IgD-negative memory B cell (primary cell): ENCODE results near the gene FAM3B. TPM values are rescaled to one million over a fixed set of nuclear protein-coding genes. Genes with fewer than 3 reads are reported as not detected.

Experiments used
- H3K27ac Mint-ChIP-seq, 3 donors: one replicate each; pipeline ENCODE4 v1.8.0; 2020 to 2022; ENCODE audit warnings: mild to moderate bottlenecking in 3 of 3, mixed read lengths in 3 of 3, moderate library complexity in 1 of 3
- H3K27me3 Mint-ChIP-seq: one replicate; pipeline ENCODE4 v1.8.0; 2021; ENCODE audit warnings: mixed read lengths
- H3K36me3 Mint-ChIP-seq: one replicate; pipeline ENCODE4 v1.8.0; 2020; ENCODE audit warnings: mild to moderate bottlenecking, mixed read lengths
- H3K4me1 Mint-ChIP-seq, 3 donors: one replicate each; pipeline ENCODE4 v1.8.0; 2020 to 2022; ENCODE audit warnings: mixed read lengths in 3 of 3, mild to moderate bottlenecking in 1 of 3
- H3K4me3 Mint-ChIP-seq, 4 donors: one replicate each; pipeline ENCODE4 v1.8.0; 2020 to 2022; ENCODE audit warnings: mild to moderate bottlenecking in 4 of 4, mixed read lengths in 4 of 4, moderate library complexity in 3 of 4
- H3K9me3 Mint-ChIP-seq, 3 donors: one replicate each; pipeline ENCODE4 v1.8.0; 2020 to 2021; ENCODE audit warnings: mixed read lengths in 3 of 3, mild to moderate bottlenecking in 1 of 3
- polyA plus RNA-seq: library from polyadenylated mRNA; unstranded; fragments of 300-500 nt; fragmentation: Illumina TruSeq; gene quantifications from one replicate; pipeline ENCODE4 v1.2.3, GENCODE V29; 2021

The FAM3B gene
- polyA plus RNA-seq, 1 donor from 2014 or later = not detected

- H3K36me3 Mint-ChIP-seq = peaks cover 27% of the 10 kb centered on the region
- H3K4me3 Mint-ChIP-seq = no peak overlapping the region
- H3K27me3 Mint-ChIP-seq = no peaks in the 10 kb centered on the region
- no peaks in the 10 kb centered on the region for H3K9me3 Mint-ChIP-seq
- no peak overlapping the region for H3K27ac Mint-ChIP-seq
- H3K4me1 Mint-ChIP-seq = peaks cover 5% of the 10 kb centered on the region in 3 donors
These were observed 85.6 kb downstream of the FAM3B start for GRCh38 chr21:41402231-41402630.

- no peaks in the 10 kb centered on the region for H3K9me3 Mint-ChIP-seq
- H3K27ac Mint-ChIP-seq = no peak overlapping the region
- H3K4me3 Mint-ChIP-seq = no peak overlapping the region
- H3K27me3 Mint-ChIP-seq = no peaks in the 10 kb centered on the region
- H3K36me3 Mint-ChIP-seq = peaks cover 28% of the 10 kb centered on the region
- H3K4me1 Mint-ChIP-seq = no peaks in the 10 kb centered on the region
These were observed 86.2 kb downstream of the FAM3B start for GRCh38 chr21:41402796-41403195.

- peaks cover 33% of the 10 kb centered on the region for H3K36me3 Mint-ChIP-seq
These were observed 86.7 kb downstream of the FAM3B start for GRCh38 chr21:41403331-41403730.

GRCh38 chr21:41403966-41404365 is 87.4 kb downstream of the FAM3B start:
- H3K27me3 Mint-ChIP-seq = no peaks in the 10 kb centered on the region
- H3K4me3 Mint-ChIP-seq = no peak overlapping the region
- peaks cover 33% of the 10 kb centered on the region for H3K36me3 Mint-ChIP-seq

More at GRCh38 chr21:41403331-41403730, 86.7 kb downstream of the FAM3B start:
- Mint-ChIP-seq H3K4me1 (no peaks in the 10 kb centered on the region), H3K27me3 (no peaks in the 10 kb centered on the region), H3K27ac (no peak overlapping the region), H3K4me3 (no peak overlapping the region), H3K9me3 (no peaks in the 10 kb centered on the region)

GRCh38 chr21:41405321-41405720 is 88.7 kb downstream of the FAM3B start:
- Mint-ChIP-seq H3K27me3 (no peaks in the 10 kb centered on the region), H3K27ac (no peak overlapping the region), H3K9me3 (no peaks in the 10 kb centered on the region), H3K4me1 (no peaks in the 10 kb centered on the region), H3K4me3 (no peak overlapping the region), H3K36me3 (peaks cover 37% of the 10 kb centered on the region)

More at GRCh38 chr21:41403966-41404365, 87.4 kb downstream of the FAM3B start:
- Mint-ChIP-seq H3K4me1 (no peaks in the 10 kb centered on the region), H3K27ac (no peak overlapping the region), H3K9me3 (no peaks in the 10 kb centered on the region)

GRCh38 chr21:41406340-41406739 is 89.7 kb downstream of the FAM3B start:
- H3K4me3 Mint-ChIP-seq = no peak overlapping the region
- peaks cover 34% of the 10 kb centered on the region for H3K36me3 Mint-ChIP-seq
- H3K9me3 Mint-ChIP-seq = peaks cover 0 to 2% (median 0%) of the 10 kb centered on the region in 3 donors
- H3K27ac Mint-ChIP-seq = no peak overlapping the region
- H3K4me1 Mint-ChIP-seq = no peaks in the 10 kb centered on the region
- H3K27me3 Mint-ChIP-seq = no peaks in the 10 kb centered on the region

Other genes with a start within 250 kb of the FAM3B start
- 91.4 TPM for gene BACE2, start 148.6 kb upstream of the FAM3B start, polyA plus RNA-seq
- gene MX2, start 45.2 kb downstream of the FAM3B start, polyA plus RNA-seq = 36.6 TPM
- 128 TPM for gene MX1, start 109.4 kb downstream of the FAM3B start, polyA plus RNA-seq
- gene TMPRSS2, start 191.4 kb downstream of the FAM3B start, polyA plus RNA-seq = not detected